PC-9 (cell line): ENCODE results near the gene DYNC2H1.

Experiments used
- EZH2 ChIP-seq: fragments of 200-600 bp; sonication (generic); IDR thresholded peaks from 2 replicates; pipeline ENCODE4 v1.8.0; 2017; ENCODE audit warnings: antibody characterized with exemption, low read depth
- TF ChIP-seq, protein P1 (sequence below): fragments of 200-600 bp; sonication (generic); conservative IDR thresholded peaks from 2 replicates; pipeline ENCODE4 v1.6.1; 2017; ENCODE audit warnings: mixed run types, antibody characterized with exemption, mild to moderate bottlenecking, moderate library complexity

GRCh38 chr11:103420593-103420992 lies 311.4 kb downstream of the DYNC2H1 start:
- TF ChIP-seq, protein P1, sequence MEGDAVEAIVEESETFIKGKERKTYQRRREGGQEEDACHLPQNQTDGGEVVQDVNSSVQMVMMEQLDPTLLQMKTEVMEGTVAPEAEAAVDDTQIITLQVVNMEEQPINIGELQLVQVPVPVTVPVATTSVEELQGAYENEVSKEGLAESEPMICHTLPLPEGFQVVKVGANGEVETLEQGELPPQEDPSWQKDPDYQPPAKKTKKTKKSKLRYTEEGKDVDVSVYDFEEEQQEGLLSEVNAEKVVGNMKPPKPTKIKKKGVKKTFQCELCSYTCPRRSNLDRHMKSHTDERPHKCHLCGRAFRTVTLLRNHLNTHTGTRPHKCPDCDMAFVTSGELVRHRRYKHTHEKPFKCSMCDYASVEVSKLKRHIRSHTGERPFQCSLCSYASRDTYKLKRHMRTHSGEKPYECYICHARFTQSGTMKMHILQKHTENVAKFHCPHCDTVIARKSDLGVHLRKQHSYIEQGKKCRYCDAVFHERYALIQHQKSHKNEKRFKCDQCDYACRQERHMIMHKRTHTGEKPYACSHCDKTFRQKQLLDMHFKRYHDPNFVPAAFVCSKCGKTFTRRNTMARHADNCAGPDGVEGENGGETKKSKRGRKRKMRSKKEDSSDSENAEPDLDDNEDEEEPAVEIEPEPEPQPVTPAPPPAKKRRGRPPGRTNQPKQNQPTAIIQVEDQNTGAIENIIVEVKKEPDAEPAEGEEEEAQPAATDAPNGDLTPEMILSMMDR, result no peak
- TF ChIP-seq EZH2, result no peak
